ENCODE data around the gene SDR42E1. TPM values are rescaled to one million over a fixed set of nuclear protein-coding genes. Genes with fewer than 3 reads are reported as not detected.
"Not testable (repeated sequence)": the region's sequence is repeated elsewhere in the genome, so short reads cannot be mapped to it uniquely, and the experiment has no call there.

The SDR42E1 gene
- total and polyA plus RNA-seq, 10 of the 15 experiments (the other 5 are each of a cell fraction or from before 2014, with no cell fraction given) = 1.4 to 5.5 (median 2.3) TPM

DNA sequence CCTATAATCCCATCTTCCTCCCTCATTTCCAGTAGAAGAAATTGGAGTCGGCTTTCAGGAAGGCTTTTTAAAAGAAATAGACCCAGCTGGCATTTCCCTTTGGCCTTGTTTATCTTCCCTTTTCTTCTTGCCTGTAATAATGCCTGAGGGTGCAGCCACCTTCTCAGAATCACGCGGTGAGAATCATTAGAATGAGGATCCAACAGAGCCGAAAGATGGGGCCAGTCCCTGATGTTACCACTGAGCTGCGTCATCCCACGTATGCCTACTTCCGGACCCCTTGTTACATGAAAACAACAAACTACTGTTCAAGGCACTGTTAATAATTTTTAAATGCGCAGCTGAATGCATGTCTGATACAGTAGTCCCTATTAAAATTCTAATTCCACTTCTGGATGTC lies 24.1 kb downstream of the SDR42E1 start:
- SMC1A ChIA-PET (ENCODE audit: uncharacterized antibody, unreplicated experiment) = no interaction called here
- intact Hi-C loops (cut with micrococcal nuclease; ENCODE audit: unreplicated experiment) = no loop called here

DNA sequence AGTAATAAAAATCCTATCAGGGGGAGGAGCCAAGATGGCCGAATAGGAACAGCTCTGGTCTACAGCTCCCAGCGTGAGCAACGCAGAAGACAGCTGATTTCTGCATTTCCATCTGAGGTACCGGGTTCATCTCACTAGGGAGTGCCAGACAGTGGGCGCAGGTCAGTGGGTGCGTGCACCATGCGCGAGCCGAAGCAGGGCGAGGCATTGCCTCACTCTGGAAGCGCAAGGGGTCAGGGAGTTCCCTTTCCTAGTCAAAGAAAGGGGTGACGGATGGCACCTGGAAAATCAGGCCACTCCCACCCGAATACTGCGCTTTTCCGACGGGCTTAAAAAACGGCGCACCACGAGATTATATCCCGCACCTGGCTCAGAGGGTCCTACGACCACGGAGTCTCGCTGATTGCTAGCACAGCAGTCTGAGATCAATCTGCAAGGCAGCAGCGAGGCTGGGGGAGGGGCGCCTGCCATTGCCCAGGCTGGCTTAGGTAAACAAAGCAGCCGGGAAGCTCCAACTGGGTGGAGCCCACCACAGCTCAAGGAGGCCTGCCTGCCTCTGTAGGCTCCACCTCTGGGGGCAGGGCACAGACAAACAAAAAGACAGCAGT lies 33.8 kb downstream of the SDR42E1 start:
- POLR2A ChIA-PET; H3K27ac ChIP-seq (ENCODE audit: control insufficient read depth, insufficient read depth); H3K36me3 ChIP-seq (ENCODE audit: control insufficient read depth in 2 of 2, insufficient read depth in 2 of 2, low read length in 1 of 2); H3K9me3 ChIP-seq (replicated peaks; ENCODE audit: control insufficient read depth, insufficient read depth, low read length); ATAC-seq; SMC1A ChIA-PET (ENCODE audit: uncharacterized antibody, unreplicated experiment); H3K4me3 ChIP-seq; H3K27me3 ChIP-seq (replicated peaks in 1 of 2; ENCODE audit: control insufficient read depth in 2 of 2, insufficient read depth in 2 of 2, low read length in 1 of 2); H3K9ac ChIP-seq (ENCODE audit: control insufficient read depth, insufficient read depth, low read length); DNase-seq (ENCODE audit: low read depth, low spot score); in situ Hi-C loops (cut with MboI); H4K20me1 ChIP-seq (ENCODE audit: control insufficient read depth, insufficient read depth); FAIRE-seq; BruUV-seq (replicated peaks); H3K4me1 ChIP-seq (ENCODE audit: control insufficient read depth, insufficient read depth, low read length); RAD21 ChIA-PET (ENCODE audit: unreplicated experiment); H3K79me2 ChIP-seq (ENCODE audit: control insufficient read depth, insufficient read depth, low read length); H3K4me2 ChIP-seq (ENCODE audit: control insufficient read depth, insufficient read depth); intact Hi-C loops (cut with micrococcal nuclease; ENCODE audit: unreplicated experiment); CTCF ChIA-PET; H2AFZ ChIP-seq (ENCODE audit: control insufficient read depth, low read depth, low read length): not testable (repeated sequence)
- WGBS (ENCODE audit: insufficient coverage, insufficient replicate concordance, low lambda C conversion rate, missing lambda C conversion rate) = 70% methylated on average over 26 of the region's 26 CpGs

More for the DNA sequence above, 24.1 kb downstream of the SDR42E1 start:
- H3K9ac ChIP-seq (ENCODE audit: control insufficient read depth, insufficient read depth, low read length) = no peak overlapping the region
- H4K20me1 ChIP-seq (ENCODE audit: control insufficient read depth, insufficient read depth) = no peaks in the 10 kb centered on the region
- no TSS peak for BruUV-seq (replicated peaks)
- POLR2A ChIA-PET = no interaction called here
- no peak overlapping the region for H2AFZ ChIP-seq (ENCODE audit: control insufficient read depth, low read depth, low read length)
- no peak for DNase-seq (ENCODE audit: low read depth, low spot score)
- H3K79me2 ChIP-seq (ENCODE audit: control insufficient read depth, insufficient read depth, low read length) = no peaks in the 10 kb centered on the region
- H3K4me3 ChIP-seq = no peak overlapping the region
- CTCF ChIA-PET = no interaction called here
- H3K27me3 ChIP-seq (replicated peaks in 1 of 2; ENCODE audit: control insufficient read depth in 2 of 2, insufficient read depth in 2 of 2, low read length in 1 of 2) = 0 out of 4 replicates have a peak, but pooled peaks cover 0 to 2% of the 10 kb centered on the region in 2 experiments
- TF ChIP-seq PML (IDR thresholded peaks at IDR 0.05; ENCODE audit: low read length) = no peak
- TF ChIP-seq, protein P1, sequence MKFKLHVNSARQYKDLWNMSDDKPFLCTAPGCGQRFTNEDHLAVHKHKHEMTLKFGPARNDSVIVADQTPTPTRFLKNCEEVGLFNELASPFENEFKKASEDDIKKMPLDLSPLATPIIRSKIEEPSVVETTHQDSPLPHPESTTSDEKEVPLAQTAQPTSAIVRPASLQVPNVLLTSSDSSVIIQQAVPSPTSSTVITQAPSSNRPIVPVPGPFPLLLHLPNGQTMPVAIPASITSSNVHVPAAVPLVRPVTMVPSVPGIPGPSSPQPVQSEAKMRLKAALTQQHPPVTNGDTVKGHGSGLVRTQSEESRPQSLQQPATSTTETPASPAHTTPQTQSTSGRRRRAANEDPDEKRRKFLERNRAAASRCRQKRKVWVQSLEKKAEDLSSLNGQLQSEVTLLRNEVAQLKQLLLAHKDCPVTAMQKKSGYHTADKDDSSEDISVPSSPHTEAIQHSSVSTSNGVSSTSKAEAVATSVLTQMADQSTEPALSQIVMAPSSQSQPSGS (IDR thresholded peaks at IDR 0.05; ENCODE audit: low read length) = no peak
- TF ChIP-seq, protein P2, sequence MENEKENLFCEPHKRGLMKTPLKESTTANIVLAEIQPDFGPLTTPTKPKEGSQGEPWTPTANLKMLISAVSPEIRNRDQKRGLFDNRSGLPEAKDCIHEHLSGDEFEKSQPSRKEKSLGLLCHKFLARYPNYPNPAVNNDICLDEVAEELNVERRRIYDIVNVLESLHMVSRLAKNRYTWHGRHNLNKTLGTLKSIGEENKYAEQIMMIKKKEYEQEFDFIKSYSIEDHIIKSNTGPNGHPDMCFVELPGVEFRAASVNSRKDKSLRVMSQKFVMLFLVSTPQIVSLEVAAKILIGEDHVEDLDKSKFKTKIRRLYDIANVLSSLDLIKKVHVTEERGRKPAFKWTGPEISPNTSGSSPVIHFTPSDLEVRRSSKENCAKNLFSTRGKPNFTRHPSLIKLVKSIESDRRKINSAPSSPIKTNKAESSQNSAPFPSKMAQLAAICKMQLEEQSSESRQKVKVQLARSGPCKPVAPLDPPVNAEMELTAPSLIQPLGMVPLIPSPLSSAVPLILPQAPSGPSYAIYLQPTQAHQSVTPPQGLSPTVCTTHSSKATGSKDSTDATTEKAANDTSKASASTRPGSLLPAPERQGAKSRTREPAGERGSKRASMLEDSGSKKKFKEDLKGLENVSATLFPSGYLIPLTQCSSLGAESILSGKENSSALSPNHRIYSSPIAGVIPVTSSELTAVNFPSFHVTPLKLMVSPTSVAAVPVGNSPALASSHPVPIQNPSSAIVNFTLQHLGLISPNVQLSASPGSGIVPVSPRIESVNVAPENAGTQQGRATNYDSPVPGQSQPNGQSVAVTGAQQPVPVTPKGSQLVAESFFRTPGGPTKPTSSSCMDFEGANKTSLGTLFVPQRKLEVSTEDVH (IDR thresholded peaks at IDR 0.05; ENCODE audit: low read depth, partially characterized antibody) = no peak
- no peak for TF ChIP-seq ZBED1 (IDR thresholded peaks at IDR 0.05; ENCODE audit: borderline replicate concordance)
- TF ChIP-seq JUND (IDR thresholded peaks at IDR 0.05; ENCODE audit: low read depth, low read length) = no peak
- RAD21 ChIA-PET (ENCODE audit: unreplicated experiment) = no interaction called here
- WGBS (ENCODE audit: insufficient coverage, insufficient replicate concordance, low lambda C conversion rate, missing lambda C conversion rate) = 72% methylated on average over 8 of the region's 8 CpGs
- H3K27ac ChIP-seq (ENCODE audit: control insufficient read depth, insufficient read depth) = no peak overlapping the region
- in situ Hi-C loops (cut with MboI) = no loop called here
- FAIRE-seq = no peak
- H3K4me2 ChIP-seq (ENCODE audit: control insufficient read depth, insufficient read depth) = no peak overlapping the region
- ATAC-seq = no peak
- no peaks in the 10 kb centered on the region for H3K9me3 ChIP-seq (replicated peaks; ENCODE audit: control insufficient read depth, insufficient read depth, low read length)
- no peaks in the 10 kb centered on the region for H3K36me3 ChIP-seq (ENCODE audit: control insufficient read depth in 2 of 2, insufficient read depth in 2 of 2, low read length in 1 of 2)
- no peaks in the 10 kb centered on the region for H3K4me1 ChIP-seq (ENCODE audit: control insufficient read depth, insufficient read depth, low read length)
